Activated T-cell treated with anti-CD3 and anti-CD28 coated beads, Interleukin-2, amount 50 U/mL, for 72 hours (primary cell): ENCODE data around the gene CLINT1. TPM values are rescaled to one million over a fixed set of nuclear protein-coding genes. Genes with fewer than 3 reads are reported as not detected.

ENCODE experiments used
- ATAC-seq, 2 donors: fragments of 150-1000 bp; cut with Tn5 transposase; replicated peaks in 1 of 2; 2 replicates each; pipeline ENCODE4 v1.10.0; 2021; ENCODE audit warnings: moderate library complexity in 2 of 2, mild to moderate bottlenecking in 1 of 2
- DNase-seq, 2 donors: peaks; one replicate each; pipeline ENCODE4 v3.0.0; 2021 to 2022; ENCODE audit warnings: mixed read lengths in 1 of 2
- H3K27ac Mint-ChIP-seq: one replicate; pipeline ENCODE4 v1.8.0; 2022; ENCODE audit warnings: mild to moderate bottlenecking, moderate library complexity, mixed read lengths
- H3K27me3 Mint-ChIP-seq: one replicate; pipeline ENCODE4 v1.8.0; 2022; ENCODE audit warnings: low read depth, mixed read lengths
- H3K36me3 Mint-ChIP-seq, 2 donors: one replicate each; pipeline ENCODE4 v1.8.0; 2022; ENCODE audit warnings: mixed read lengths in 2 of 2, mild to moderate bottlenecking in 1 of 2; ENCODE audit not compliant: insufficient read depth in 2 of 2
- H3K4me1 Mint-ChIP-seq: one replicate; pipeline ENCODE4 v1.8.0; 2022; ENCODE audit warnings: low read depth, mixed read lengths
- H3K4me3 Mint-ChIP-seq, 2 donors: one replicate each; pipeline ENCODE4 v1.8.0; 2022; ENCODE audit warnings: mild to moderate bottlenecking in 2 of 2, mixed read lengths in 2 of 2, moderate library complexity in 2 of 2
- H3K9me3 Mint-ChIP-seq, 2 donors: one replicate each; pipeline ENCODE4 v1.8.0; 2022; ENCODE audit warnings: mixed read lengths in 2 of 2
- total RNA-seq, 2 donors: library from RNA; stranded (reverse); gene quantifications; one replicate each; pipeline ENCODE4 v1.2.3, GENCODE V29; 2022

CLINT1 gene
- total RNA-seq, 2 donors from 2014 or later, result 60.7 to 66.0 TPM

- H3K27ac Mint-ChIP-seq, result no peak overlapping the region
- ATAC-seq, result no peak
- no peaks in the 10 kb centered on the region for H3K4me1 Mint-ChIP-seq
- no peaks in the 10 kb centered on the region for H3K9me3 Mint-ChIP-seq
- DNase-seq, result no peak
- peaks cover 0 to 6% of the 10 kb centered on the region in 2 donors for H3K36me3 Mint-ChIP-seq
- H3K4me3 Mint-ChIP-seq, result no peak overlapping the region
- no peaks in the 10 kb centered on the region for H3K27me3 Mint-ChIP-seq
Observed at GRCh38 chr5:157800137-157800536, 58.8 kb downstream of the CLINT1 start.

GRCh38 chr5:157799578-157799977 is 59.4 kb downstream of the CLINT1 start:
- peaks cover 0 to 7% of the 10 kb centered on the region in 2 donors for H3K36me3 Mint-ChIP-seq

GRCh38 chr5:157793301-157793700 is 65.6 kb downstream of the CLINT1 start:
- peak overlapping the region; percentile 76 for H3K27ac Mint-ChIP-seq

More at GRCh38 chr5:157799578-157799977, 59.4 kb downstream of the CLINT1 start:
- Mint-ChIP-seq H3K4me3 (no peak overlapping the region), H3K4me1 (no peaks in the 10 kb centered on the region), H3K27ac (no peak overlapping the region), H3K9me3 (no peaks in the 10 kb centered on the region), H3K27me3 (no peaks in the 10 kb centered on the region)
- ATAC-seq (no peak), DNase-seq (no peak)

GRCh38 chr5:157785801-157786200 is 73.1 kb downstream of the CLINT1 start:
- no peak for ATAC-seq
- Mint-ChIP-seq H3K4me1 (no peaks in the 10 kb centered on the region), H3K27me3 (no peaks in the 10 kb centered on the region), H3K36me3 (peaks cover 3 to 12% of the 10 kb centered on the region in 2 donors), H3K9me3 (no peaks in the 10 kb centered on the region), H3K4me3 (no peak overlapping the region), H3K27ac (no peak overlapping the region)
- DNase-seq, result no peak

More at GRCh38 chr5:157793301-157793700, 65.6 kb downstream of the CLINT1 start:
- DNase-seq, result no peak
- Mint-ChIP-seq H3K4me1 (peaks cover 11% of the 10 kb centered on the region), H3K27me3 (no peaks in the 10 kb centered on the region), H3K36me3 (peaks cover 0 to 9% of the 10 kb centered on the region in 2 donors), H3K4me3 (peak overlapping the region in 1 of 2 donors; percentile 50), H3K9me3 (no peaks in the 10 kb centered on the region)
- peak; percentile 31 to 33 for ATAC-seq

GRCh38 chr5:157779221-157779620 is 79.7 kb downstream of the CLINT1 start:
- DNase-seq, result no peak
- no peaks in the 10 kb centered on the region for H3K4me1 Mint-ChIP-seq
- no peaks in the 10 kb centered on the region for H3K36me3 Mint-ChIP-seq
- no peak for ATAC-seq
- H3K4me3 Mint-ChIP-seq, result no peak overlapping the region
- no peaks in the 10 kb centered on the region for H3K9me3 Mint-ChIP-seq
- no peaks in the 10 kb centered on the region for H3K27me3 Mint-ChIP-seq
- no peak overlapping the region for H3K27ac Mint-ChIP-seq

GRCh38 chr5:157778121-157778805 is 80.7 kb downstream of the CLINT1 start:
- H3K36me3 Mint-ChIP-seq, result no peaks in the 10 kb centered on the region
- no peak overlapping the region for H3K4me3 Mint-ChIP-seq
- no peak overlapping the region for H3K27ac Mint-ChIP-seq
- no peaks in the 10 kb centered on the region for H3K9me3 Mint-ChIP-seq
- H3K27me3 Mint-ChIP-seq, result no peaks in the 10 kb centered on the region
- ATAC-seq (no peak), DNase-seq (no peak)
- H3K4me1 Mint-ChIP-seq, result no peaks in the 10 kb centered on the region

- ATAC-seq, result peak; percentile 50 to 81
- Mint-ChIP-seq H3K36me3 (no peaks in the 10 kb centered on the region), H3K4me1 (no peaks in the 10 kb centered on the region), H3K27ac (no peak overlapping the region), H3K27me3 (no peaks in the 10 kb centered on the region), H3K9me3 (no peaks in the 10 kb centered on the region), H3K4me3 (peak overlapping the region in 1 of 2 donors; percentile 52)
- peak in 1 of 2 donors; percentile 10 for DNase-seq
Observed at GRCh38 chr5:157772127-157772526, 86.8 kb downstream of the CLINT1 start.

GRCh38 chr5:157770665-157771064 is 88.3 kb downstream of the CLINT1 start:
- no peaks in the 10 kb centered on the region for H3K9me3 Mint-ChIP-seq
- no peaks in the 10 kb centered on the region for H3K36me3 Mint-ChIP-seq
- ATAC-seq (no peak), DNase-seq (no peak)
- H3K27me3 Mint-ChIP-seq, result no peaks in the 10 kb centered on the region
- no peaks in the 10 kb centered on the region for H3K4me1 Mint-ChIP-seq
- no peak overlapping the region for H3K4me3 Mint-ChIP-seq
- no peak overlapping the region for H3K27ac Mint-ChIP-seq

- H3K36me3 Mint-ChIP-seq, result no peaks in the 10 kb centered on the region
- no peaks in the 10 kb centered on the region for H3K9me3 Mint-ChIP-seq
- no peak overlapping the region for H3K27ac Mint-ChIP-seq
- no peaks in the 10 kb centered on the region for H3K4me1 Mint-ChIP-seq
- ATAC-seq (no peak), DNase-seq (no peak)
- H3K27me3 Mint-ChIP-seq, result no peaks in the 10 kb centered on the region
- H3K4me3 Mint-ChIP-seq, result no peak overlapping the region
Observed at GRCh38 chr5:157767689-157768088, 91.3 kb downstream of the CLINT1 start.

GRCh38 chr5:157766902-157767301 is 92.0 kb downstream of the CLINT1 start:
- ATAC-seq (no peak), DNase-seq (no peak)
- no peaks in the 10 kb centered on the region for H3K9me3 Mint-ChIP-seq
- H3K4me3 Mint-ChIP-seq, result no peak overlapping the region
- no peaks in the 10 kb centered on the region for H3K36me3 Mint-ChIP-seq
- no peaks in the 10 kb centered on the region for H3K4me1 Mint-ChIP-seq
- no peaks in the 10 kb centered on the region for H3K27me3 Mint-ChIP-seq
- H3K27ac Mint-ChIP-seq, result no peak overlapping the region

GRCh38 chr5:157766442-157766841 is 92.5 kb downstream of the CLINT1 start:
- Mint-ChIP-seq H3K36me3 (no peaks in the 10 kb centered on the region), H3K27ac (no peak overlapping the region), H3K4me1 (no peaks in the 10 kb centered on the region), H3K4me3 (no peak overlapping the region), H3K27me3 (no peaks in the 10 kb centered on the region), H3K9me3 (no peaks in the 10 kb centered on the region)
- DNase-seq (no peak), ATAC-seq (no peak)

GRCh38 chr5:157764531-157764930 is 94.4 kb downstream of the CLINT1 start:
- H3K27ac Mint-ChIP-seq, result no peak overlapping the region
- no peaks in the 10 kb centered on the region for H3K27me3 Mint-ChIP-seq
- DNase-seq (no peak), ATAC-seq (no peak)
- H3K4me3 Mint-ChIP-seq, result no peak overlapping the region
- no peaks in the 10 kb centered on the region for H3K4me1 Mint-ChIP-seq
- H3K9me3 Mint-ChIP-seq, result no peaks in the 10 kb centered on the region
- H3K36me3 Mint-ChIP-seq, result no peaks in the 10 kb centered on the region

GRCh38 chr5:157761690-157762621 is 97.0 kb downstream of the CLINT1 start:
- Mint-ChIP-seq H3K9me3 (no peaks in the 10 kb centered on the region), H3K27me3 (no peaks in the 10 kb centered on the region), H3K4me1 (peaks cover 13% of the 10 kb centered on the region), H3K4me3 (no peak overlapping the region), H3K36me3 (no peaks in the 10 kb centered on the region), H3K27ac (no peak overlapping the region)
- ATAC-seq (peak; percentile 77 to 79), DNase-seq (peak; percentile 14 to 31)
